ENCODE results near the gene RGS3.

GRCh38 chr9:113431191-113431590 is 32.3 kb upstream of the RGS3 start:
- TF ChIP-seq CTCF (conservative IDR thresholded peaks at IDR 0.05 in 1 of 2, IDR thresholded peaks at IDR 0.05 in 1 of 2; ENCODE audit: extremely low read depth in 1 of 2, insufficient read depth in 1 of 2, low read depth in 1 of 2, low read length in 2 of 2), result no peak
- TF ChIP-seq EZH2 (IDR thresholded peaks at IDR 0.05; ENCODE audit: borderline replicate concordance, low read length), result no peak
